GM19025 (cell line): ENCODE data around the gene FKBP14.
"Not testable (repeated sequence)": the region's sequence is repeated elsewhere in the genome, so short reads cannot be mapped to it uniquely, and the experiment has no call there.

Experiments
- ATAC-seq: cut with Tn5 transposase; IDR thresholded peaks from one replicate; pipeline ENCODE4 v1.9.1; 2021; ENCODE audit warnings: mild to moderate bottlenecking, low read depth, moderate library complexity; ENCODE audit not compliant: unreplicated experiment

Gene FKBP14

GRCh38 chr7:29965030-29965429 lies 61.5 kb downstream of the FKBP14 start:
- no peak for ATAC-seq

DNA sequence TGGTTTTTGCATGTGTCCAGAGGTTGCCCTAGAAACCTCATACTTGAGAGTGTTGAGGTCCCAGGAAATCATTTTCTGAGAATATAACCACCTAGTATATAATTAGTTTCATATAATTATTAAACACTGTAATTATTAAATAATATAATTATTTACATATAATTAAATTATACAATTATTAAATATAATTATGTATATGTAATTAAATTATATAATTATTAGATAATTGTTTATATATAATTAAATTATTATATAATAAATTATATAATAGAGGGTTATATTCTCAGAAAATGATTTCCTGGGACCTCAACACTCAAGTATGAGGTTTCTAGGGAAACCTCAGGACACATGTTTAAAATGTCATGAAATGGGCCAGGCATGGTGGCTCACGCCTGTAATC lies 64.5 kb downstream of the FKBP14 start:
- no peak for ATAC-seq

DNA sequence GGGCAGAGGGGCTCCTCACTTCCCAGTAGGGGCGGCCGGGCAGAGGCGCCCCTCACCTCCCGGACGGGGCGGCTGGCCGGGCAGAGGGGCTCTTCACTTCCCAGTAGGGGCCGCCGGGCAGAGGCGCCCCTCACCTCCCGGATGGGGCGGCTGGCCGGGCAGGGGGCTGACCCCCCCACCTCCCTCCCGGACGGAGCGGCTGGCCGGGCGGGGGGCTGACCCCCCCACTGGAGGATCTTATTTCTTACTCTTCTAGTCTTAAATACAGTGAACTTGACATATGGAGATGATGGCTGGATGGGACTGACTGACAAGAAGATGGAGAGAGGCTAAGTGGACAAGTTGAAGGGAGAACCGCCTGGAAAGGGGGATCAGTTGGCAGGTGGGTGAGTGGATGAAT lies 64.9 kb downstream of the FKBP14 start:
- not testable (repeated sequence) for ATAC-seq
